Breast epithelium (tissue), 4 donors: ENCODE data around the gene SLC22A23. TPM values are rescaled to one million over a fixed set of nuclear protein-coding genes. Genes with fewer than 3 reads are reported as not detected.

Experiments
- DNase-seq, 2 donors: peaks; one replicate each; pipeline ENCODE4 v3.0.0-alpha.2; 2019; ENCODE audit warnings: low spot score in 2 of 2
- H3K27ac ChIP-seq, 2 donors: fragments of 200-600 bp; sonication (generic) in 1 of 2; one replicate each; pipeline ENCODE4 v1.5.1; 2016 to 2019; ENCODE audit warnings: mild to moderate bottlenecking in 1 of 2
- H3K27me3 ChIP-seq, 2 donors: fragments of 200-600 bp; sonication (generic) in 1 of 2; one replicate each; pipeline versions ENCODE4 v1.5.1 to v1.6.0; 2017 to 2019; ENCODE audit warnings: control low read depth in 1 of 2, mild to moderate bottlenecking in 1 of 2
- H3K36me3 ChIP-seq: fragments of 200-600 bp; one replicate; pipeline ENCODE4 v1.5.1; 2019
- H3K4me1 ChIP-seq, 2 donors: fragments of 200-600 bp; sonication (generic); one replicate each; pipeline ENCODE4 v1.5.1; 2016 to 2019; ENCODE audit warnings: control low read depth in 1 of 2
- H3K4me3 ChIP-seq, 3 donors: fragments of 200-600 bp; sonication (generic); 1 replicate in 2 of 3; 2 replicates in 1 of 3; pipeline ENCODE4 v1.5.1; 2016 to 2019; ENCODE audit warnings: mild to moderate bottlenecking in 3 of 3, moderate library complexity in 2 of 3
- H3K9me3 ChIP-seq, 2 donors: fragments of 200-600 bp; sonication (generic) in 1 of 2; one replicate each; pipeline ENCODE4 v1.5.1; 2016 to 2019; ENCODE audit warnings: control low read depth in 1 of 2
- POLR2A ChIP-seq: fragments of 450-650 bp; IDR thresholded peaks from one replicate; pipeline ENCODE4 v1.6.1; 2016; ENCODE audit warnings: antibody characterized with exemption, mild to moderate bottlenecking, moderate library complexity
- POLR2AphosphoS5 ChIP-seq, 3 donors: sonication (generic); formaldehyde crosslinking; IDR thresholded peaks; one replicate each; pipeline ENCODE4 v1.6.1; 2017; ENCODE audit warnings: antibody characterized with exemption in 3 of 3
- intact Hi-C: fragments of 100-400 bp; cut with DNase I; formaldehyde crosslinking; loops from one replicate; pipeline ENCODE4 v1.15.1; 2023; ENCODE audit warnings: low total_unique reads
- total RNA-seq, 3 donors: library from RNA; depleted of rRNA; stranded (reverse); fragments of >200 nt; gene quantifications; one replicate each; pipeline ENCODE4 v1.1.0, GENCODE V29; 2016
- TF ChIP-seq, protein P1 (sequence below), 3 donors: fragments of 450-650 bp; IDR thresholded peaks; one replicate each; pipeline ENCODE4 v1.5.1; 2016 to 2017; ENCODE audit warnings: antibody characterized with exemption in 3 of 3, mild to moderate bottlenecking in 3 of 3, moderate library complexity in 3 of 3

The SLC22A23 gene
- total RNA-seq, 3 donors from 2014 or later: 10.9 to 26.3 (median 22.9) TPM

DNA sequence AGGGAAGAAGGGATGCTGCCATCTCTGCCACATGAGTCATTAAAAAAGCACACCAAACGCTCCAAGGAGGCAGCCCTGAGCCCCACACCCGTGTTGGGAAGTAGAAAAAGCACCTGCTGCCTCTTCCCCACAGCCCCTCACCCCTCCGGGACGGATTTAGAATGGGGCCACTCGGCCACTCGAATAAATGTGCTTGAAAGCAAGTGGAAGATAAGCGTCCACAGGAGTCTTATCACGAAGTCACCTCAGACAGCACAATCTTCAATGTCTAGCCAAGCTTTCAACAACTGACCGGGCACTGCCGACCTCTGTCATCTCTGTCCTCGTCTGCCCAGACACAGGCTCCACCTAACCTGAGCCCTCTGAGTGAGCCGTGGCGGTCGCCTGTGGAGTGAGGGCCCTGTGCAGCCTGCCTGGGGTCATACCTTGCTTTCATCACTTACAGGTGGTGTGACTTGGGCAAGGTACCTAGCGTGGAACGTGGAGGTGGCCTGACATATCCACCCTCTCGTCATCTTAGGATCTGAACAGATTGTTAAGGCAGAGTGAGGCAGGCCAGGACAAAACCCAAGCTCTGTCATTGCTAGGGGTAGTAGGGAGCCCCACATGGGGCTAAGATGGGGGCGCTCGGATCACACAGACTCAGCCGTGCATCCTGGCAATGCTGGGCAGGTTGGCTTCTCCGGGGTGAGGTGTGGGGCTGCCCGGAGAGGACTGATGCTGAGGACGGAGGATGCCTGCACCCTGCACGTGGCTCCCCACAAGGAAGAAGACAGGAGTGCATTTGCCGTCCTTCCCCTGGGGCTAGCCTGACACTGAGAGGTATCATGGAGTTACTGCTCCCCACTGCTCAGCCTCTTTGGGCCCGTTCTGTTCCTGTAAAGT, 163.3 kb downstream of the SLC22A23 start:
- no peak overlapping the region for H3K4me3 ChIP-seq
- no peaks in the 10 kb centered on the region for H3K27me3 ChIP-seq
- TF ChIP-seq POLR2A: no peak
- no peak for TF ChIP-seq POLR2AphosphoS5 (IDR thresholded peaks at IDR 0.05)
- TF ChIP-seq, protein P1, sequence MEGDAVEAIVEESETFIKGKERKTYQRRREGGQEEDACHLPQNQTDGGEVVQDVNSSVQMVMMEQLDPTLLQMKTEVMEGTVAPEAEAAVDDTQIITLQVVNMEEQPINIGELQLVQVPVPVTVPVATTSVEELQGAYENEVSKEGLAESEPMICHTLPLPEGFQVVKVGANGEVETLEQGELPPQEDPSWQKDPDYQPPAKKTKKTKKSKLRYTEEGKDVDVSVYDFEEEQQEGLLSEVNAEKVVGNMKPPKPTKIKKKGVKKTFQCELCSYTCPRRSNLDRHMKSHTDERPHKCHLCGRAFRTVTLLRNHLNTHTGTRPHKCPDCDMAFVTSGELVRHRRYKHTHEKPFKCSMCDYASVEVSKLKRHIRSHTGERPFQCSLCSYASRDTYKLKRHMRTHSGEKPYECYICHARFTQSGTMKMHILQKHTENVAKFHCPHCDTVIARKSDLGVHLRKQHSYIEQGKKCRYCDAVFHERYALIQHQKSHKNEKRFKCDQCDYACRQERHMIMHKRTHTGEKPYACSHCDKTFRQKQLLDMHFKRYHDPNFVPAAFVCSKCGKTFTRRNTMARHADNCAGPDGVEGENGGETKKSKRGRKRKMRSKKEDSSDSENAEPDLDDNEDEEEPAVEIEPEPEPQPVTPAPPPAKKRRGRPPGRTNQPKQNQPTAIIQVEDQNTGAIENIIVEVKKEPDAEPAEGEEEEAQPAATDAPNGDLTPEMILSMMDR (IDR thresholded peaks at IDR 0.05): no peak
- peak in 1 of 2 donors; percentile 33 for DNase-seq
- no peak overlapping the region for H3K27ac ChIP-seq
- no peaks in the 10 kb centered on the region for H3K9me3 ChIP-seq
- intact Hi-C loops: no loop called here
- H3K4me1 ChIP-seq: no peaks in the 10 kb centered on the region
- H3K36me3 ChIP-seq: no peaks in the 10 kb centered on the region

DNA sequence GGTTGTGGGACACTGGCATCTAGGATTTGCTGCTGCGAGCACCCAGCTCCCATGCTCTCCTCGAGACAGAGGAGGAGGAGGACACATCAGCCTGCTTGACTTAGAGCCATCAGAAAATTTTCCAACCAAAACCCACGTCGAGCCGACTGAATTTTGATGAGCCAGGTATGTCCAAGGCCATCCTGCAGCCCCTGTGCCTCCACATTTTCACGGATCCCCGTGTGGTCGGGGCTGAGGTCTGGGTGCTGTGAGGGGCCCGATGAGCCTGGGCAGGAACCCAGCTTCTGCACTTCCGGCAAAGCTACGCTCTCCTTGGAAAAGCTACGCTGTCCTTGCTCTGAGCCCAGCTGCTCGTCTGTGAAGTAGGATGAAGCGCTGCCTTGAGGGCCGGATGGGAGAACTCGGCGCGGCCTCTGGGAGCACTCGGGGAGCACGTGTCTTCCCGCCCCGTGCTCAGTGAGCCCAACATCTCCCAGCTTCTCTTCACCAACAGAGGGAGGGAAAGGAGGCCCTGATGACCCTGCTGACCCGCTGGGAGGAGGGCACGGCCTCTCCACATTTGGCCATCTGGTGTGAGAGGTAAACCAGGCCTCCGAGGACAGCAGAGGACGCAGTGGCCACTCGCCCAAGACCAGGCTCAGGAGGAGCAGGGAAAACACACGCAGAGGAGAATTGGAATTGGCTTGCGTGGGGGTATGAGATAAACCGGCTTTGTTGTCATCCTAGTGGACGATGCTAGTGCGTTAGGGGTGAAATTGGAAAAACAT, 164.2 kb downstream of the SLC22A23 start:
- TF ChIP-seq, protein P1 (IDR thresholded peaks at IDR 0.05): no peak
- TF ChIP-seq POLR2A (no peak), POLR2AphosphoS5 (IDR thresholded peaks at IDR 0.05) (no peak)
- peak in 1 of 2 donors; percentile 51 for DNase-seq
- intact Hi-C loops: no loop called here
- Histone ChIP-seq H3K9me3 (no peaks in the 10 kb centered on the region), H3K36me3 (no peaks in the 10 kb centered on the region), H3K27me3 (no peaks in the 10 kb centered on the region), H3K4me1 (no peaks in the 10 kb centered on the region), H3K4me3 (no peak overlapping the region), H3K27ac (no peak overlapping the region)

DNA sequence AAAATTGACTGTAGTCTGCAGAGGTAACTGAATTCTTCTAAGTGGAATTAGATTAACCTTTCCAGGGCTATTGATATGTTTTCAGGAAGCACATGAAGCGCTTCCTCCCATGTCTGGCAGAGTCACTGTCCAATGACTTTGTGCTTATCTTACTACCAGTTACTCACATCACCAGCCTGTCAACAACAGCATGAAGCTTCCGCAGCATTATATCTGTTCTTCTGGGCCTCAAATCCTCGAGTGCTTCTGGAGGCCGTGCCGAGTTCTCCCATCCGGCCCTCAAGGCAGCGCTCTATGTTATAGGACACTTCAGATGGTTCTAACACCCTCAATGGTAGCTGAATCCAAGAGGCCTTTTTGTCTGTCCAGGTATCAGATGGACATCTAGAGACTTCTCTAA, 164.9 kb downstream of the SLC22A23 start:
- Histone ChIP-seq H3K27ac (no peak overlapping the region), H3K9me3 (no peaks in the 10 kb centered on the region), H3K27me3 (no peaks in the 10 kb centered on the region), H3K4me3 (no peak overlapping the region), H3K4me1 (no peaks in the 10 kb centered on the region), H3K36me3 (no peaks in the 10 kb centered on the region)
- no peak for DNase-seq
- no peak for TF ChIP-seq POLR2AphosphoS5 (IDR thresholded peaks at IDR 0.05)
- TF ChIP-seq, protein P1 (IDR thresholded peaks at IDR 0.05): no peak
- no peak for TF ChIP-seq POLR2A
- intact Hi-C loops: loop anchor here (1.0 kb wide), 1 partner anchor 32 kb away; no protein-coding TSS in a partner anchor

DNA sequence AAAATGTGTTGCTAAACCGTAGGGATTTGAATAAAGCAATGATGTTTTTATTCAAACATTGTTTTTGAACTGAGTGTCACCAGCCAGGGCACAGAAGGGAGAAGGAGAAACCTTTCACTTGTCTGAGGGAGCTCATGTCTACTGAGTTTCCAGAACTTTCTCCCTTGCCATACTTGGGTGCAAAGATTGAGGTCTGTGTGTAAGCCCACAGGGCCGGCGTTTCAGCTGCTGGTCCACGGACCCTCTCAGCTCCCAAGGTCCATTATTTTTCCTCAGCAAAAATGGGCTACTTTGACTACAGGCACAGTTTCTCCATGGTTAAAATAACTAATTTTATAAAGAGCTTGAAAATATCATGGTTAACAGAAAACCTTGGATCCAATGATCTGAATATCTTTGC, 165.5 kb downstream of the SLC22A23 start:
- Histone ChIP-seq H3K4me3 (no peak overlapping the region), H3K36me3 (no peaks in the 10 kb centered on the region), H3K27ac (no peak overlapping the region), H3K4me1 (no peaks in the 10 kb centered on the region), H3K9me3 (no peaks in the 10 kb centered on the region), H3K27me3 (no peaks in the 10 kb centered on the region)
- TF ChIP-seq POLR2A (no peak), POLR2AphosphoS5 (IDR thresholded peaks at IDR 0.05) (no peak)
- TF ChIP-seq, protein P1 (IDR thresholded peaks at IDR 0.05): no peak
- intact Hi-C loops: loop anchor here (1.0 kb wide), 1 partner anchor 33 kb away; no protein-coding TSS in a partner anchor
- DNase-seq: no peak

DNA sequence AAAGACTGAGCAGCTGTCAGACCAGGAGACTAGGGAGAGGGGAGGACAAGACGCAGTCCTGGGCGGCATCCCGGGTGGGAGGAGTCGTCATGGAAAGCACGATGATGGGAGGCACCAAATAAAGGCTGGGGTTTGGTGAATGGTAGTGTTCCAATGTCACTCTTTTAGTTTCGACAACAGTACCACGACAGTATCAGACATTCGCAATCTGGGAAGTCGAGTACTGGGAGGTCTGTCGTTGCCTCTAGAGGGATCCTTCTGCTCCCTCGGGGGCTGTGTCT, 166.0 kb downstream of the SLC22A23 start:
- no peaks in the 10 kb centered on the region for H3K36me3 ChIP-seq
- intact Hi-C loops: loop anchor here (1.0 kb wide), 1 partner anchor 33 kb away; no protein-coding TSS in a partner anchor
- H3K4me3 ChIP-seq: no peak overlapping the region
- H3K27ac ChIP-seq: no peak overlapping the region
- DNase-seq: no peak
- no peaks in the 10 kb centered on the region for H3K4me1 ChIP-seq
- no peaks in the 10 kb centered on the region for H3K9me3 ChIP-seq
- TF ChIP-seq, protein P1 (IDR thresholded peaks at IDR 0.05): no peak
- TF ChIP-seq POLR2AphosphoS5 (IDR thresholded peaks at IDR 0.05) (no peak), POLR2A (no peak)
- H3K27me3 ChIP-seq: no peaks in the 10 kb centered on the region
